H1 (cell line): ENCODE measurements around the gene SLC25A30. TPM values are rescaled to one million over a fixed set of nuclear protein-coding genes. Genes with fewer than 3 reads are reported as not detected.

Source experiments
- CTCF ChIA-PET: fragments of 300-600 bp; sonication (Branson Sonifier 250); formaldehyde crosslinking; loops from one replicate; lab custom pipeline; 2021; ENCODE audit not compliant: partially characterized antibody; lab: Charles Lee
- POLR2A ChIA-PET: fragments of 300-600 bp; sonication (Branson Sonifier 250); formaldehyde crosslinking; loops from one replicate; lab custom pipeline; 2021; ENCODE audit warnings: inconsistent platforms; ENCODE audit not compliant: partially characterized antibody; lab: Charles Lee
- DNase-seq, 2 experiments: peaks; one replicate each; pipeline versions ENCODE4 v3.0.0 to v3.0.0-alpha.2; 2010 to 2022; ENCODE audit warnings: low spot score in 2 of 2, low read depth in 1 of 2, mixed read lengths in 1 of 2
- FAIRE-seq: peaks from 2 replicates; lab custom pipeline; 2011; peaks lifted over from hg19 to GRCh38; lab: Jason Lieb, UNC
- H2AFZ ChIP-seq: 2 replicates; pipeline ENCODE4 v1.8.1; 2012; ENCODE audit warnings: low read length, inconsistent platforms
- H2AK5ac ChIP-seq: 2 replicates; pipeline ENCODE4 v1.6.1; 2013; ENCODE audit warnings: low read depth, low read length
- H2BK120ac ChIP-seq: replicated peaks from 2 replicates; pipeline ENCODE3; 2013; ENCODE audit warnings: low read depth, low read length, inconsistent platforms
- H2BK12ac ChIP-seq: 2 replicates; pipeline ENCODE4 v1.6.1; 2013; ENCODE audit warnings: low read depth, low read length
- H2BK15ac ChIP-seq: 2 replicates; pipeline ENCODE4 v1.6.1; 2013; ENCODE audit warnings: low read length
- H2BK20ac ChIP-seq: 2 replicates; pipeline ENCODE4 v1.6.1; 2013; ENCODE audit warnings: low read length
- H2BK5ac ChIP-seq: 2 replicates; pipeline ENCODE4 v1.6.1; 2013; ENCODE audit warnings: low read depth, low read length
- H3K14ac ChIP-seq: 2 replicates; pipeline ENCODE4 v1.6.1; 2013; ENCODE audit warnings: inconsistent platforms; ENCODE audit not compliant: insufficient read length
- H3K18ac ChIP-seq: 2 replicates; pipeline ENCODE4 v1.6.1; 2013; ENCODE audit warnings: low read length; ENCODE audit errors: extremely low read depth
- H3K23ac ChIP-seq: 2 replicates; pipeline ENCODE4 v1.6.1; 2013; ENCODE audit warnings: inconsistent platforms; ENCODE audit not compliant: insufficient read length
- H3K23me2 ChIP-seq: 2 replicates; pipeline ENCODE4 v1.6.1; 2013; ENCODE audit warnings: low read depth, low read length
- H3K27ac ChIP-seq: 2 replicates; pipeline ENCODE4 v1.6.1; 2011; ENCODE audit warnings: low read depth, low read length, inconsistent platforms
- H3K27me3 ChIP-seq, 4 experiments: replicated peaks in 1 of 4; 1 replicate in 1 of 4; 2 replicates in 3 of 4; pipeline versions ENCODE4 v1.6.1 to v1.8.1; 2011 to 2013; ENCODE audit warnings: low read length in 3 of 4, mild to moderate bottlenecking in 3 of 4, inconsistent platforms in 2 of 4, mixed read lengths in 2 of 4, moderate library complexity in 1 of 4; ENCODE audit not compliant: control insufficient read depth in 3 of 4, insufficient read depth in 3 of 4; ENCODE audit errors: extremely low read depth in 1 of 4
- H3K36me3 ChIP-seq, 4 experiments: 2 replicates each; pipeline versions ENCODE4 v1.6.1 to v1.8.1; 2011 to 2013; ENCODE audit warnings: mild to moderate bottlenecking in 4 of 4, low read length in 3 of 4, moderate library complexity in 2 of 4, control low read depth in 1 of 4, inconsistent platforms in 1 of 4; ENCODE audit not compliant: insufficient read depth in 4 of 4, control insufficient read depth in 2 of 4
- H3K4ac ChIP-seq: replicated peaks from 2 replicates; pipeline ENCODE3; 2013; ENCODE audit warnings: low read length, low read depth, mixed read lengths, inconsistent platforms; ENCODE audit not compliant: insufficient read length
- H3K4me1 ChIP-seq, 4 experiments: replicated peaks in 1 of 4; 1 replicate in 1 of 4; 2 replicates in 3 of 4; pipeline versions ENCODE4 v1.6.1 to v1.8.1; 2011 to 2013; ENCODE audit warnings: low read length in 3 of 4, inconsistent platforms in 2 of 4, mixed read lengths in 1 of 4; ENCODE audit not compliant: insufficient read depth in 4 of 4, control insufficient read depth in 3 of 4
- H3K4me2 ChIP-seq, 2 experiments: 2 replicates each; pipeline versions ENCODE4 v1.6.1 to v1.8.1; 2011 to 2013; ENCODE audit warnings: low read depth in 2 of 2, low read length in 2 of 2, control low read depth in 1 of 2, inconsistent platforms in 1 of 2, mild to moderate bottlenecking in 1 of 2; ENCODE audit not compliant: insufficient read depth in 1 of 2
- H3K4me3 ChIP-seq, 4 experiments: fragments of 200-600, 300-600 bp in 1 of 4; sonication (generic), shearing (Covaris generic), sonication (Bioruptor Twin) in 1 of 4; 2 replicates each; pipeline versions ENCODE4 v1.5.1 to v1.8.1; 2011 to 2016; ENCODE audit warnings: low read length in 4 of 4, low read depth in 3 of 4, control low read depth in 2 of 4, inconsistent platforms in 2 of 4, mild to moderate bottlenecking in 2 of 4, mixed read lengths in 1 of 4, moderate library complexity in 1 of 4; ENCODE audit not compliant: insufficient read depth in 2 of 4; ENCODE audit errors: extremely low read depth in 1 of 4
- H3K56ac ChIP-seq: replicated peaks from 2 replicates; pipeline ENCODE3; 2013; ENCODE audit warnings: low read depth, mild to moderate bottlenecking, mixed read lengths, low read length, inconsistent platforms; ENCODE audit not compliant: insufficient read length
- H3K79me1 ChIP-seq: 2 replicates; pipeline ENCODE4 v1.6.1; 2013; ENCODE audit warnings: low read depth, low read length, control low read depth
- H3K79me2 ChIP-seq, 2 experiments: 2 replicates each; pipeline versions ENCODE4 v1.6.1 to v1.8.1; 2012 to 2013; ENCODE audit warnings: low read length in 2 of 2, mild to moderate bottlenecking in 2 of 2, inconsistent platforms in 1 of 2; ENCODE audit not compliant: insufficient read depth in 2 of 2, control insufficient read depth in 1 of 2
- H3K9ac ChIP-seq, 4 experiments: replicated peaks in 1 of 4; 1 replicate in 1 of 4; 2 replicates in 3 of 4; pipeline versions ENCODE4 v1.6.1 to v1.8.1; 2011 to 2013; ENCODE audit warnings: low read depth in 3 of 4, low read length in 3 of 4, control low read depth in 2 of 4, mild to moderate bottlenecking in 2 of 4, moderate library complexity in 2 of 4, inconsistent platforms in 1 of 4; ENCODE audit errors: extremely low read depth in 1 of 4
- H3K9me3 ChIP-seq, 2 experiments: 2 replicates each; pipeline versions ENCODE4 v1.6.1 to v1.8.1; 2012 to 2013; ENCODE audit warnings: mild to moderate bottlenecking in 2 of 2, moderate library complexity in 2 of 2, control low read depth in 1 of 2, inconsistent platforms in 1 of 2, low read depth in 1 of 2, low read length in 1 of 2, mixed read lengths in 1 of 2; ENCODE audit not compliant: insufficient read depth in 2 of 2
- H4K20me1 ChIP-seq, 2 experiments: replicated peaks in 1 of 2; 2 replicates each; pipeline versions ENCODE3 to v1.8.1; 2011 to 2013; ENCODE audit warnings: inconsistent platforms in 2 of 2, low read length in 2 of 2, mild to moderate bottlenecking in 1 of 2; ENCODE audit not compliant: insufficient read depth in 2 of 2, control insufficient read depth in 1 of 2
- H4K5ac ChIP-seq: 2 replicates; pipeline ENCODE4 v1.6.1; 2013; ENCODE audit warnings: low read length, low read depth, mixed read lengths, inconsistent platforms; ENCODE audit not compliant: insufficient read length
- H4K8ac ChIP-seq: 2 replicates; pipeline ENCODE4 v1.8.0; 2013; ENCODE audit warnings: mild to moderate bottlenecking, moderate library complexity, low read length, inconsistent platforms; ENCODE audit not compliant: insufficient read depth; ENCODE audit errors: extremely low read depth
- H4K91ac ChIP-seq: replicated peaks from 2 replicates; pipeline ENCODE3; 2013; ENCODE audit warnings: low read length, mixed read lengths, inconsistent platforms; ENCODE audit not compliant: insufficient read length
- CHD2 ChIP-seq: IDR thresholded peaks from 2 replicates; pipeline ENCODE4 v1.6.1; 2012; ENCODE audit warnings: low read length, improper control_type of control experiment
- CTBP2 ChIP-seq: IDR thresholded peaks from 2 replicates; pipeline ENCODE4 v1.7.0; 2011; ENCODE audit warnings: borderline replicate concordance, mild to moderate bottlenecking, moderate library complexity, mixed read lengths, low read length; ENCODE audit not compliant: insufficient read depth, insufficient read length
- EP300 ChIP-seq, 2 experiments: IDR thresholded peaks; 1 replicate in 1 of 2; 2 replicates in 1 of 2; pipeline ENCODE4 v1.6.1; 2011 to 2012; ENCODE audit warnings: low read depth in 2 of 2, low read length in 2 of 2, mild to moderate bottlenecking in 2 of 2, borderline replicate concordance in 1 of 2, inconsistent platforms in 1 of 2, moderate library complexity in 1 of 2
- GTF2F1 ChIP-seq: IDR thresholded peaks from 2 replicates; pipeline ENCODE4 v1.6.1; 2012; ENCODE audit warnings: low read depth, low read length, improper control_type of control experiment, borderline replicate concordance
- KDM4A ChIP-seq: IDR thresholded peaks from one replicate; pipeline ENCODE4 v1.7.1; 2012; ENCODE audit warnings: low read depth, mild to moderate bottlenecking, moderate library complexity, low read length, inconsistent platforms; ENCODE audit not compliant: severe bottlenecking
- KDM5A ChIP-seq: fragments of 200-600 bp; IDR thresholded peaks from 2 replicates; pipeline ENCODE4 v1.7.1; 2012; ENCODE audit warnings: mild to moderate bottlenecking, low read length, inconsistent platforms, mixed read lengths
- POLR2AphosphoS5 ChIP-seq: IDR thresholded peaks from 2 replicates; pipeline ENCODE4 v1.6.1; 2011; ENCODE audit warnings: low read depth, low read length
- SAP30 ChIP-seq: fragments of 300-600 bp; sonication (generic); IDR thresholded peaks from 2 replicates; pipeline ENCODE4 v1.7.1; 2012; ENCODE audit warnings: low read length, moderate library complexity, mild to moderate bottlenecking, inconsistent platforms; ENCODE audit not compliant: insufficient read depth, insufficient replicate concordance
- SP2 ChIP-seq: IDR thresholded peaks from 2 replicates; pipeline ENCODE4 v1.6.1; 2012; ENCODE audit warnings: mild to moderate bottlenecking, low read length, inconsistent platforms
- SRF ChIP-seq: IDR thresholded peaks from 2 replicates; pipeline ENCODE4 v1.6.1; 2011; ENCODE audit warnings: mild to moderate bottlenecking, low read depth, low read length, moderate library complexity
- TAF1 ChIP-seq: IDR thresholded peaks from 2 replicates; pipeline ENCODE4 v1.6.1; 2011; ENCODE audit warnings: mild to moderate bottlenecking, low read depth, low read length
- TCF12 ChIP-seq: IDR thresholded peaks from 2 replicates; pipeline ENCODE4 v1.6.1; 2011; ENCODE audit warnings: low read depth, mild to moderate bottlenecking, low read length
- USF2 ChIP-seq: IDR thresholded peaks from 2 replicates; pipeline ENCODE4 v1.6.1; 2011; ENCODE audit warnings: low read length, improper control_type of control experiment
- WGBS, 2 experiments: shearing (Covaris generic) in 1 of 2; methylation state at CpG; one replicate each; pipeline versions ENCODE4 v1.1.6 to v1.1.7; 2013 to 2015; ENCODE audit warnings: low lambda C conversion rate in 2 of 2, mixed read lengths in 2 of 2, inconsistent platforms in 1 of 2, low coverage in 1 of 2, missing lambda C conversion rate in 1 of 2; ENCODE audit not compliant: insufficient replicate concordance in 2 of 2, insufficient coverage in 1 of 2, insufficient read length in 1 of 2; ENCODE audit errors: extremely low coverage in 1 of 2, missing lambda C conversion rate in 1 of 2; 5-methylcytosine and 5-hydroxymethylcytosine counted together
- polyA plus RNA-seq, 7 experiments: library from polyadenylated mRNA; depleted of rRNA in 3 of 7; stranded (reverse) in 5 of 7; unstranded in 2 of 7; fragments of >200 nt in 5 of 7; fragments of 200-250 nt in 2 of 7; gene quantifications; 1 replicate in 5 of 7; 2 replicates in 1 of 7; 4 replicates in 1 of 7; pipeline versions ENCODE4 v1.2.1 to v1.2.3, GENCODE V29; 2011 to 2013; ENCODE audit warnings: missing spikeins in 2 of 7, mixed read lengths in 2 of 7
- total RNA-seq: library from RNA; stranded (reverse); fragmentation: NEBNext Ultra II Directional; extraction: Animal tissue kit (Norgen Biotek cat#: 25700); gene quantifications from 2 replicates; pipeline ENCODE4 v1.2.1, GENCODE V29; 2021

SLC25A30 gene
- total and polyA plus RNA-seq, 2 of the 8 experiments (the other 6 are each of a cell fraction or from before 2014, with no cell fraction given): 2.1 to 8.7 TPM

GRCh38 chr13:45410001-45410400, 8.2 kb downstream of the SLC25A30 start:
- no peak overlapping the region for H2BK120ac ChIP-seq
- no peaks in the 10 kb centered on the region for H3K9me3 ChIP-seq
- H3K27me3 ChIP-seq: no peaks in the 10 kb centered on the region
- H3K23me2 ChIP-seq: no peaks in the 10 kb centered on the region
- no peaks in the 10 kb centered on the region for H3K79me2 ChIP-seq
- no peak overlapping the region for H2AFZ ChIP-seq
- no peak overlapping the region for H3K18ac ChIP-seq
- no peak overlapping the region for H4K5ac ChIP-seq
- no peak overlapping the region for H3K27ac ChIP-seq
- CTCF ChIA-PET: interaction anchor here (1.2 kb wide), 1 partner anchor 39 kb away, joined by 6 read pairs; no protein-coding TSS in a partner anchor
- peaks cover 0 to 4% of the 10 kb centered on the region in 2 experiments for H4K20me1 ChIP-seq
- peaks cover 2% of the 10 kb centered on the region; the same call in 1 of the 2 replicates for H3K79me1 ChIP-seq
- no peak overlapping the region for H3K23ac ChIP-seq
- POLR2A ChIA-PET: interaction anchor here (1.1 to 1.2 kb wide), 3 partner anchors 55 to 70 kb away, joined by 3 read pairs; partner anchors contain the start of gene COG3
- H4K8ac ChIP-seq: no peak overlapping the region
- 97% methylated on average over 2 of the region's 2 CpGs; no CpG with 5 or more reads in 1 of the 2 experiments for WGBS, 2 experiments
- no peak for DNase-seq
- no peak overlapping the region for H3K4me2 ChIP-seq
- H3K56ac ChIP-seq: no peak overlapping the region
- no peak overlapping the region for H2BK20ac ChIP-seq
- no peak overlapping the region for H3K4ac ChIP-seq
- no peak overlapping the region for H3K9ac ChIP-seq
- no peak overlapping the region for H2BK12ac ChIP-seq
- H3K14ac ChIP-seq: no peak overlapping the region
- H2BK5ac ChIP-seq: no peak overlapping the region
- H2BK15ac ChIP-seq: no peak overlapping the region
- H3K4me3 ChIP-seq: no peak overlapping the region
- no peaks in the 10 kb centered on the region; a peak in 1 of 7 replicates for H3K4me1 ChIP-seq
- no peak for FAIRE-seq
- H4K91ac ChIP-seq: no peak overlapping the region
- peaks cover 0 to 13% (median 4%) of the 10 kb centered on the region in 4 experiments; a peak in 4 of 8 replicates for H3K36me3 ChIP-seq
- H2AK5ac ChIP-seq: no peak overlapping the region
- TF ChIP-seq SAP30 (no peak), SRF (no peak), TAF1 (no peak), POLR2AphosphoS5 (no peak), KDM5A (no peak), CTBP2 (no peak), EP300 (IDR thresholded peaks at IDR 0.05; ENCODE audit: borderline replicate concordance in 1 of 2, low read depth in 2 of 2, low read length in 2 of 2) (no peak), GTF2F1 (no peak), CHD2 (no peak), USF2 (no peak), KDM4A (no peak), TCF12 (no peak), SP2 (no peak)
